ENCODE results near the gene ZNF785.

Gene ZNF785

DNA sequence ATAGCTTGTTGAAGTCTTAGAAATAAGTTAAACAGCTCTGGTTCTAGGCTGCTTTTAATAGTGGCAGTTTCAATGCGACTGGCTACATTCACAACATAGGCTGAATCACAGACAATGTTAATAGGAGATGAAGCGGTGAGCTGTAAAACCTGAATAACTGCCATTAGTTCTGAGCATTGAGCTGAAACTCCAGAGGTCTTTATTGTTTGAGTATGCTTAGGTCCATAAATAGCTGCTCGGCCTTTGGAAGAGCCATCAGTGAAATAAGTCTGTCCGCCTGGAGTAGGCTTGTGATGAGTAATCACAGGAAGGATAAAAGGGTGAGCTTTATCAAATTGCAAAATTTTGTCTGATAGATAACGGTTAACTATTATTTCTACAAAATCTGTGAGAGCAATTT lies 34.1 kb upstream of the ZNF785 start:
- no peaks in the 10 kb centered on the region for H3K36me3 ChIP-seq (ENCODE audit: control insufficient read depth in 5 of 5, insufficient read depth in 5 of 5, low read length in 5 of 5)
- H3K27me3 ChIP-seq (ENCODE audit: control insufficient read depth in 5 of 5, insufficient read depth in 4 of 5, low read length in 5 of 5), result peaks cover 0 to 6% (median 2%) of the 10 kb centered on the region in 5 donors
- H3K4me1 ChIP-seq (ENCODE audit: control insufficient read depth in 5 of 5, insufficient read depth in 5 of 5, low read length in 5 of 5), result peaks cover 0 to 4% (median 0%) of the 10 kb centered on the region in 5 donors
- H3K9ac ChIP-seq (ENCODE audit: low read length in 5 of 5), result no peak overlapping the region
- H3K4me3 ChIP-seq (ENCODE audit: low read depth in 1 of 5, low read length in 5 of 5), result no peak overlapping the region
- H3K9me3 ChIP-seq (ENCODE audit: control insufficient read depth in 5 of 5, low read length in 5 of 5), result no peaks in the 10 kb centered on the region
- H3K27ac ChIP-seq (ENCODE audit: low read depth, low read length), result no peak overlapping the region

DNA sequence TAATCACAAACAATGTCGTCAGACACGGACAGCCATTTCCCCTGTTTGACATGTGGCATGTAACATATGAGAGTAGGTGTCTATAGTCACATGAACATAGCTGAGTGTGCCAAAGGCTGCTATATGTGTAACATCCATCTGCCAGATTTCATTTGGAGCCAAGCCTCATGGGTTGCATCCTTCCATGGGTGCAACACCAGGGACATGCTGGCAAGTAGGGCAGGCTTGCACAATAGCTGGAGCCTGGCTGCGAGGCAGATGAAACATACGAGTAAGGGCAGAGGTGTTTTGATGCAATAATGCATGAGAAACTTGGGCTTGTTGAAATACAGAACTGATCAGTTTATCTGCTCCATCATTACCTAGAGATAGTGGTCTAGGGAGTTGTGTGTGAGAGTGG lies 33.7 kb upstream of the ZNF785 start:
- no peak overlapping the region for H3K4me3 ChIP-seq (ENCODE audit: low read depth in 1 of 5, low read length in 5 of 5)
- no peak overlapping the region for H3K9ac ChIP-seq (ENCODE audit: low read length in 5 of 5)
- H3K4me1 ChIP-seq (ENCODE audit: control insufficient read depth in 5 of 5, insufficient read depth in 5 of 5, low read length in 5 of 5), result peaks cover 0 to 4% (median 0%) of the 10 kb centered on the region in 5 donors
- no peak overlapping the region for H3K27ac ChIP-seq (ENCODE audit: low read depth, low read length)
- no peaks in the 10 kb centered on the region for H3K9me3 ChIP-seq (ENCODE audit: control insufficient read depth in 5 of 5, low read length in 5 of 5)
- peaks cover 0 to 6% (median under 1%) of the 10 kb centered on the region in 5 donors for H3K27me3 ChIP-seq (ENCODE audit: control insufficient read depth in 5 of 5, insufficient read depth in 4 of 5, low read length in 5 of 5)
- no peaks in the 10 kb centered on the region for H3K36me3 ChIP-seq (ENCODE audit: control insufficient read depth in 5 of 5, insufficient read depth in 5 of 5, low read length in 5 of 5)

DNA sequence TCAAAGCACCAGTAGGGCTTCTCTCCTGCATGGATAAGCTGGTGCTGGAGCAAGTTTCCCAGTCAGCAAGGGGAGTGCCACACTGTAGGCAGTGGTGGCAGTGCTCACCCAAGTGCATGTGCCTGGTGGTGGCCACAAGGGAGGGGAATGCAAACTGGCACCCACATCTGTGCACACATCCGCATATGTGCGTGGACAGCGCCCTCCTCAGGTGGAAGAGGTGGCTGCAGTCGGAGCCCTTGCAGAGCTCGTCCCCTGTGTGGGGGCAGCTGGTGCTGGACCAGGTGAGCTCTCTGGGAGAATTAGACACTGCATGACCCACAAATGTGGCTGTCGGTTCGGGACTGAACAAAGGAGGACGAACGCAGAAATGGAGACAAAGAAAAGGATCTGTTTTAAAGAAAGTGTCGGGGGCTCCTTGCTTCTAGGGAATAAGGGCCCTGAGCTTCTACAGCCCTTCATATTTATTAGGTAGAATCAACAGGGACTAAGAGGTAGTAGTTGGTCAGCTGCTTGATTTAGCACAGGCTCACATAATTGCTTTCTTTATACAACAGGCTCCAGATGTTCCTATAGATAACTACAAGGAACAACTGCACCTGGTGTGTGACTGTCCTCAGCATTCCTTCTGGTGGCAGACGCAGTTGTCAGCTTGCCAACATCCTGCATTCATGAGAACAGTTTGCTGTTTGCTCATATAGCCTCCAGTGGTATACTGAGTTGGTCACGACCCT lies 30.0 kb upstream of the ZNF785 start:
- Histone ChIP-seq H3K9ac (ENCODE audit: low read length in 5 of 5) (no peak overlapping the region), H3K4me3 (ENCODE audit: low read depth in 1 of 5, low read length in 5 of 5) (no peak overlapping the region), H3K4me1 (ENCODE audit: control insufficient read depth in 5 of 5, insufficient read depth in 5 of 5, low read length in 5 of 5) (peaks cover 0 to 7% (median 1%) of the 10 kb centered on the region in 5 donors), H3K27me3 (ENCODE audit: control insufficient read depth in 5 of 5, insufficient read depth in 4 of 5, low read length in 5 of 5) (peaks cover 0 to 6% (median 0%) of the 10 kb centered on the region in 5 donors), H3K27ac (ENCODE audit: low read depth, low read length) (no peak overlapping the region), H3K9me3 (ENCODE audit: control insufficient read depth in 5 of 5, low read length in 5 of 5) (no peaks in the 10 kb centered on the region), H3K36me3 (ENCODE audit: control insufficient read depth in 5 of 5, insufficient read depth in 5 of 5, low read length in 5 of 5) (no peaks in the 10 kb centered on the region)

DNA sequence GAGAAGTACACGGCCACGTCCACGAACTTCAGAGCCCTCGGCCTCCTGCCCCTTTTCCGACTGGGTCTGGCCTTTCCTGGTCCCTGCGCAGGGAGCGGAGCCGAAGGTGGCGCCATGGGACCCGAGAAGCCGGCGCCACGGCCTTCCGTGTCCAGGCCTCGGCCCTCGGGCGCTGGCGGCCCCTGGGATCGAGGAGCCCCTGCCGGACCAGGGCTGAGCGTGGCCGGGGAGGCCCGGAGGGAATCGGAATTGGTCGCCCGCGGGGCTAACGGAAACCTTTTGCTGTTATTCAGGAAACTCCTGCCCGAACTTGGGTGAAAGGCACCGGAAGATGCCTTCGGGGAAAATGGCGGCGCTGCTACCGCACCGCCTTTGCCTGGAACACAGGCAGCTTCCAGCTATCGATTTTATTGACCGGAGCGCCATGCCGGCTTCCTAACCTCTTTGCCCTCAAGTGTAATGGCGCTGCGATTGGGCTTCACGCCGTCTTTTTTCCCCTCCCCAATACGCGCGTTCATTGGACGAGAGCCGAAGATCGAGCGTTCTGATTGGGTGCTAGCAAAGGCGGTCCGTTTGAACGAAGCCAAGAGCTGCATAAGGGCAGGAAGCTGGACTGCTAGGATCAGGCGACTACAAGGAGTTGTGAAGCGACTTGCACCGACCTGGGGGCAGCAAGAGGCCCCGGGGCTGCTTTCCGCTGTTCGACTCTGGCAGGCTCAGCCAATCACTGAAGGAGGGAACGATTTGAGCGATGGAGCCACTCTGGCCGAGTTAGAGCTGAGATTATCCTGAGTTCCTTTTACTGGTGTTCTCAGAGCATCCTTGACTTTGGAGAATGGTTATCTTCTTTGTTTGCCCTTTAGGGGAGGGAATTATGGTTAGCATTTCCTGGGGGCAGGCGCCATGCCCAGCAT lies 24.7 kb upstream of the ZNF785 start, which contains the start of gene ZNF689:
Gene ZNF689 (minus strand): TSS at position 464 of the 914 bp plus-strand sequence. CDS start 348 bp downstream, at position 116.
- H3K4me3 ChIP-seq (ENCODE audit: low read depth in 1 of 5, low read length in 5 of 5), result peak within 1 kb of the TSS; percentile 89 to 96 (median 91)
- peaks cover 2 to 26% (median 15%) of the 10 kb centered on the region in 5 donors for H3K4me1 ChIP-seq (ENCODE audit: control insufficient read depth in 5 of 5, insufficient read depth in 5 of 5, low read length in 5 of 5)
- H3K27me3 ChIP-seq (ENCODE audit: control insufficient read depth in 5 of 5, insufficient read depth in 4 of 5, low read length in 5 of 5), result peaks cover 0 to 2% (median 0%) of the 10 kb centered on the region in 5 donors
- no peaks in the 10 kb centered on the region for H3K9me3 ChIP-seq (ENCODE audit: control insufficient read depth in 5 of 5, low read length in 5 of 5)
- H3K36me3 ChIP-seq (ENCODE audit: control insufficient read depth in 5 of 5, insufficient read depth in 5 of 5, low read length in 5 of 5), result peaks cover 0 to 21% (median 10%) of the 10 kb centered on the region in 5 donors
- H3K27ac ChIP-seq (ENCODE audit: low read depth, low read length), result peak within 1 kb of the TSS; percentile 89
- peak within 1 kb of the TSS; percentile 93 to 100 (median 99) for H3K9ac ChIP-seq (ENCODE audit: low read length in 5 of 5)

DNA sequence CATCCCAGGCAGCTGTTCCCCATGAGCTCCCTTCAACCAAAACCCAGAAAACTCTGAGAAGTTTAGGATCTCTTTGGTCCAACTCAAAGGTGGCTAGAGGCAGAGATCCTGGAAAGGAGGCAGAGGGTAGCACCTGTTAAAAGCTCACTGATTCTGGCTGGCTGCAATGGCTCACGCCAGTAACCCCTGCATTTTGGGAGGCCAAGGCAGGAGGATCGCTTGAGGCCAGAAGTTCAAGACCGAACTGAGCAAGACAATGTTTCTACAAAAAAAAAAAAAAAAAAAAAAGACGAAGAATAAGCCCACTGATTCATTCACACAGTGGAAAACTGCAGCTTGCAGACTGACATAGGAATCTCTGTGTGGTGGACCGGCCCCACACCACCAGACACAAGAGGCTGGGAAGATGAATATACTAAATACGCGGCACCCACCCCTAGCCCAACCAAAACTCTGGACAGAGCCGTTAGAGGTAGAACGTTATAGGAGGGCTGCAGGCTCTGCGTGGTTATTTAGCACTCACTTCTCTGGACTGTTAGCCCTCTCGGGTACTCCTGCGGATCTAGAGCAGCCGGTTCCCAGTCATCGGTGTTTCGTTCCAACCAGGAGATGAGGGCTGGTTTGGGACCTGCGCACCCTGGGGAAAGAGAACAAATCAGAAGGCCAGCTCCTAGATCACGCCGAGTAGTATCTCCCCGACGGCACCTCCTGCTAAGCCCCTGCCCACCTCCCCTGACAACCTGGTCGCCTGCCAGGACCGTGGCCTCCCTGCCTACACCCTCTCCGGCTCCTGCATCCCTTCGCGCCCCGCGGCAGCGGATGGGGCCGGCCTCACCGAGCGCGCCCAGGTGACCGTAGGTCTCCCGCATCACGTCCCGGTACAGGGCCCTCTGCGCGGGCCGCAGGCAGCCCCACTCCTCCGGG lies 23.8 kb upstream of the ZNF785 start:
- peaks cover 0 to 31% (median 20%) of the 10 kb centered on the region in 5 donors for H3K36me3 ChIP-seq (ENCODE audit: control insufficient read depth in 5 of 5, insufficient read depth in 5 of 5, low read length in 5 of 5)
- H3K4me3 ChIP-seq (ENCODE audit: low read depth in 1 of 5, low read length in 5 of 5), result peak overlapping the region; percentile 84 to 96 (median 90)
- H3K9me3 ChIP-seq (ENCODE audit: control insufficient read depth in 5 of 5, low read length in 5 of 5), result no peaks in the 10 kb centered on the region
- H3K27ac ChIP-seq (ENCODE audit: low read depth, low read length), result peak overlapping the region; percentile 89
- peak overlapping the region; percentile 56 to 100 (median 99) for H3K9ac ChIP-seq (ENCODE audit: low read length in 5 of 5)
- H3K27me3 ChIP-seq (ENCODE audit: control insufficient read depth in 5 of 5, insufficient read depth in 4 of 5, low read length in 5 of 5), result no peaks in the 10 kb centered on the region
- peaks cover 2 to 35% (median 22%) of the 10 kb centered on the region in 5 donors for H3K4me1 ChIP-seq (ENCODE audit: control insufficient read depth in 5 of 5, insufficient read depth in 5 of 5, low read length in 5 of 5)

DNA sequence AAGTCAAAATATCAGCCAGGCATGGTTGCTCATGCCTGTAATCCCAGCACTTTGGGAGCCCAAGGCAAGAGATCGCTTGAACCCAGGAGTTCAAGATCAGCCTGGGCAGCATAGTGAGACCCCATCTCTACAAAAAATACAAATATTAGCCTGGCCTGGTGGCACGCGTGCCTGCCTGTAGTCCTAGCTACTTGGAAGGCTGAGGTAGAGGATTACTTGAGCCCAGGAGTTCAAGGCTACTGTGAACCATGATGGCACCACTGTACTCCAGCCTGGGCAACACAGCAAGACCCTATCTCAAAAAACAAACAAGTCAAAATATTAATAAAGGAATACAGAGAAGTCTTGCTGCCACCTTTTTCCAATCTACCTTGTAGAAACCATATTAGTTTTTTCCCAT lies 20.5 kb upstream of the ZNF785 start:
- H3K9ac ChIP-seq (ENCODE audit: low read length in 5 of 5), result no peak overlapping the region
- H3K4me1 ChIP-seq (ENCODE audit: control insufficient read depth in 5 of 5, insufficient read depth in 5 of 5, low read length in 5 of 5), result peaks cover 5 to 60% (median 36%) of the 10 kb centered on the region in 5 donors
- H3K36me3 ChIP-seq (ENCODE audit: control insufficient read depth in 5 of 5, insufficient read depth in 5 of 5, low read length in 5 of 5), result peaks cover 4 to 48% (median 37%) of the 10 kb centered on the region in 5 donors
- H3K27me3 ChIP-seq (ENCODE audit: control insufficient read depth in 5 of 5, insufficient read depth in 4 of 5, low read length in 5 of 5), result no peaks in the 10 kb centered on the region
- H3K4me3 ChIP-seq (ENCODE audit: low read depth in 1 of 5, low read length in 5 of 5), result no peak overlapping the region
- H3K27ac ChIP-seq (ENCODE audit: low read depth, low read length), result no peak overlapping the region
- no peaks in the 10 kb centered on the region for H3K9me3 ChIP-seq (ENCODE audit: control insufficient read depth in 5 of 5, low read length in 5 of 5)

DNA sequence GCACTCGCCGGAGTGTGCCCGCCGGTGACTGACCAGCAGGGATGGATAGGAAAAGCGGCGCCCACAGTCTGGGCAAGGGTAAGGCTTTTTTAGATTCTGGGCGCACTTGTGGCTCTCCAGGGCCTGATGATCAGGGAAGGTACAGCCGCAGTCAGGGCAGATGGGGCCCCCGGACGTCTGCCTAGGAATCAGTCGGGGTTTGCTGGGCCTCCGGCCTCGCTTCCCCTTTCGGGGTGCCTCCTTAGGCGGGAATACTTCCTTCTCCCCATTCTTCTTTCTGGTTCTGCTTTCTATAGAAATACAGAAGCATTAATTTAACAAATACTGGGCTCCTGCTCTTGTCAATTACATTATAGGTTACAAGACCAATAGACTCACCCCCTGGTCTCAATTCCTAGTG lies 19.7 kb upstream of the ZNF785 start:
- no peak overlapping the region for H3K27ac ChIP-seq (ENCODE audit: low read depth, low read length)
- H3K9ac ChIP-seq (ENCODE audit: low read length in 5 of 5), result no peak overlapping the region
- no peak overlapping the region for H3K4me3 ChIP-seq (ENCODE audit: low read depth in 1 of 5, low read length in 5 of 5)
- peaks cover 3 to 56% (median 32%) of the 10 kb centered on the region in 5 donors for H3K4me1 ChIP-seq (ENCODE audit: control insufficient read depth in 5 of 5, insufficient read depth in 5 of 5, low read length in 5 of 5)
- H3K36me3 ChIP-seq (ENCODE audit: control insufficient read depth in 5 of 5, insufficient read depth in 5 of 5, low read length in 5 of 5), result peaks cover 4 to 48% (median 37%) of the 10 kb centered on the region in 5 donors
- H3K9me3 ChIP-seq (ENCODE audit: control insufficient read depth in 5 of 5, low read length in 5 of 5), result no peaks in the 10 kb centered on the region
- H3K27me3 ChIP-seq (ENCODE audit: control insufficient read depth in 5 of 5, insufficient read depth in 4 of 5, low read length in 5 of 5), result no peaks in the 10 kb centered on the region

DNA sequence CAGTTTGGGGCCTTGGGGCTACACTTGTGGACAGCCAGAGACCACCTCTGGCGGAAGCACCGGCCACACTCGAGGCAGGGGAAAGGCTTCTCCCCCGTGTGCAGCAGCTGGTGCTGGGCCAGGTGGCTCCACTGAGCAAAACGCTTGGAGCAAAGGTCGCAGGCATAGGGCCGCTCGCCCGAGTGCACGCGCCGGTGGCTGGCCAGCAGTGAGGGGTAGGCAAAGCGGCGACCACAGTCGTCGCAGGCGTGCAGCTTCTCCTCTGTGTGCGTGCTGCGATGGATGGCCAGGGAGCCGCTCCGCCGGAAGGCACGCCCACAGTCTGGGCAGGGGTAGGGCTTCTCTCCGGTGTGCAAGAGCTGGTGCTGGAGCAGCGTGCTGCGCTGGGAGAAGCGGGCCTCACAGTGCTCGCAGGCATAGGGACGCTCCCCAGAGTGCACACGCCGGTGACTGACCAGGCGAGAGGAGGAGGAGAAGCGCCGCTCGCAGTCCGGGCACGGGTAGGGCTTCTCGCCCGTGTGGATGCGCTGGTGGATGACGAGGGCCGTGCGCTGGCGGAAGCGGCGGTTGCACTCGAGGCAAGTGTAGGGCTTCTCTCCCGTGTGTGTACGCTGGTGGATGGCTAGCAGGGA lies 18.9 kb upstream of the ZNF785 start:
- H3K4me1 ChIP-seq (ENCODE audit: control insufficient read depth in 5 of 5, insufficient read depth in 5 of 5, low read length in 5 of 5), result peaks cover 3 to 52% (median 28%) of the 10 kb centered on the region in 5 donors
- no peak overlapping the region for H3K27ac ChIP-seq (ENCODE audit: low read depth, low read length)
- H3K9me3 ChIP-seq (ENCODE audit: control insufficient read depth in 5 of 5, low read length in 5 of 5), result no peaks in the 10 kb centered on the region
- H3K4me3 ChIP-seq (ENCODE audit: low read depth in 1 of 5, low read length in 5 of 5), result no peak overlapping the region
- no peak overlapping the region for H3K9ac ChIP-seq (ENCODE audit: low read length in 5 of 5)
- H3K36me3 ChIP-seq (ENCODE audit: control insufficient read depth in 5 of 5, insufficient read depth in 5 of 5, low read length in 5 of 5), result peaks cover 4 to 48% (median 37%) of the 10 kb centered on the region in 5 donors
- no peaks in the 10 kb centered on the region for H3K27me3 ChIP-seq (ENCODE audit: control insufficient read depth in 5 of 5, insufficient read depth in 4 of 5, low read length in 5 of 5)

DNA sequence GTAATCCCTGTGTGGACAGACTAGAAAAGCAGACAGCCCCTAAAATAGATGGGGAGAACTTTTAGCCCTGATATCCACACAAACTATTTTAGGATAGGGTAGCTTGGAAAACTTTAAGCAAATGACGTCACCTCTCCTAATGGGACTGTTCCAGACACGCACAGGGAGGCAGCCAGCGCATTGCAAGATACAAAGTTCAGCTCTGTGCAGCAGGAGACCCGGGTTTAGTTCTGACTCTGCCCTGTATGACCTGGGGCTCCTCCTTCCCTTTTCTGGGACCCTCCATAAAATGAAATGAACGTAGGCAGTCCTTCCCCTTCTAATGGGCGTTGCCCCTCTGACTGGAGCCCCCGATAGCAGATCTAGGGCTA lies 18.4 kb upstream of the ZNF785 start:
- Histone ChIP-seq H3K27me3 (ENCODE audit: control insufficient read depth in 5 of 5, insufficient read depth in 4 of 5, low read length in 5 of 5) (no peaks in the 10 kb centered on the region), H3K4me3 (ENCODE audit: low read depth in 1 of 5, low read length in 5 of 5) (no peak overlapping the region), H3K4me1 (ENCODE audit: control insufficient read depth in 5 of 5, insufficient read depth in 5 of 5, low read length in 5 of 5) (peaks cover 3 to 47% (median 23%) of the 10 kb centered on the region in 5 donors), H3K27ac (ENCODE audit: low read depth, low read length) (no peak overlapping the region), H3K9ac (ENCODE audit: low read length in 5 of 5) (no peak overlapping the region), H3K36me3 (ENCODE audit: control insufficient read depth in 5 of 5, insufficient read depth in 5 of 5, low read length in 5 of 5) (peaks cover 4 to 48% (median 37%) of the 10 kb centered on the region in 5 donors), H3K9me3 (ENCODE audit: control insufficient read depth in 5 of 5, low read length in 5 of 5) (no peaks in the 10 kb centered on the region)

All from subcutaneous abdominal adipose tissue (tissue), 5 donors.